HG03039 (cell line): ENCODE data around the gene TBL1X.

ENCODE experiments used
- ATAC-seq: cut with Tn5 transposase; IDR thresholded peaks from one replicate; pipeline ENCODE4 v1.9.1; 2021; ENCODE audit warnings: mild to moderate bottlenecking, moderate library complexity; ENCODE audit not compliant: unreplicated experiment

The TBL1X gene

DNA sequence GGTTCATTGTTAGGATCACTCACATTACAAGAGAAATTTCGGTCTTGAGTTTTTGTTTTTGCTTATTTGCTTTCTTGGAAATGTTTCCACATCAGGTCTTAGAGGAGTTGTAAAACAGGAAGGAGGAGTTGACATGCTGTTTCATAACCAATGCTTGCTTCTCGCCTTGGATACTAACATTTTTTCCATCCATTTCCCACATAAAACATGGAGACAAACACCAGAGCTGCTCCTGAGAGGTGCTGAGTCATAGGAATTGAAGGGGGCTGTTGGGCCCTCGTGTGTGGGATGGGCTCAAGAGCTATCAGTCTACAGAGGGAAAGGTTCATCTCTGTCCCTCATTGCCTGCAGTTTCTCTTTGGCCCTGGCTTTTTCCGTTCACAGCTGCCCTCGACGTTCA lies 29.9 kb downstream of the TBL1X start:
- ATAC-seq, result no peak

DNA sequence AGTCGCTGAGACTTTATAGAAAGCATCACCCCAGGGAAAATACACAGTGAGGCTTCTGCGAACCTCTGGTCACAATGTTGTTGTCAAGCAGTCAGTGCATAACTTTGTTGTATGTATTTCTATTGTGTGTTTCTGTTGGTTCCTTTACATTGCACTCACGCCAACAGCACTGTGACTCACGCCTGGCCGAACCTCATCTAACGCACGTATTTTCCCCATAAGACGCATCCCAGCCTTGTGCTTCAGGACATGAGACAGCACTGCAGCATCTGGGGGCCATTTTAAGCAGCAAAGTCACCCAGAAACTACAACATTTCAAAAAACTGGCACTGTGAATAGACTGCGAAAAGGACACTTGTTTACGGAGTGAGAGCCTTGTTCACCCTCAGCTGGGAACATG lies 30.6 kb downstream of the TBL1X start:
- ATAC-seq, result no peak

DNA sequence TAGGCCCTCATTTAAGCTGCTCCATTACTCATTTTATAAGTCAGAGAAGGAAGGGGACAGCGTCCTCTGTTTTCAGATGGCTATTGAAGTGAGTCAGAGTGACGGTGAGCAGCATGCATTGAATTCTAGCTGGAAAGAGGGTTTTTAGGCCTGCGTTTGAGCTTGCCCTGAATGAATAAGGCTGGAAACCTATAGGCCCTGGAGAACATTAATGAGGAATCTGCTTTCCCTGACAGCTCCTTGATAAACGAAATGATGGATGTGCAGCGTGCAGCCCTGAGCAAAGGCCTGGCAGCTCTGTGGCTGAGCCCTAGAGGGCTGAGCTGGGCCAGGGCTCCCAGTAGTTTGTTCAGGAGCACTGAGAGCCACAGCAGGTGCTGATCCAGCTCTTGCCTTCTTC lies 33.4 kb downstream of the TBL1X start:
- ATAC-seq, result no peak

DNA sequence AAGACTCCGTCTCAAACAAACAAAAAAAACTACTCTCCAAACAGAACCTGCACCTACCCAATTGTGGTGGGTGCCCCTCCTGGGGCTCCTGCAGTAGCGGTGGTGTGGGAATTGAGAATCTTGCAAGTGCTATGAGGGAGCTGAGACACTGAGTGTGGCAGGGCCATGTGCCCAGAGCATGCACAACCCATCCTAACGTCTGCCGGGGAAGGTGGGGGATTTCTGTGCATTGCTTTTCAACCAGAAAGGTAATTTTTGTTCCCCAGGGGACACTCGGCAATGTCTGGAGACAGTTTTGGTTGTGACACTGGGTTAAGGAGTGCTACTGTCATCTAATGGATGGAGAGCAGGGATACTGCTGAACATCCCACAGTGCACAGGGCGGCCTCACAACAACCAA lies 35.7 kb downstream of the TBL1X start:
- ATAC-seq, result no peak

DNA sequence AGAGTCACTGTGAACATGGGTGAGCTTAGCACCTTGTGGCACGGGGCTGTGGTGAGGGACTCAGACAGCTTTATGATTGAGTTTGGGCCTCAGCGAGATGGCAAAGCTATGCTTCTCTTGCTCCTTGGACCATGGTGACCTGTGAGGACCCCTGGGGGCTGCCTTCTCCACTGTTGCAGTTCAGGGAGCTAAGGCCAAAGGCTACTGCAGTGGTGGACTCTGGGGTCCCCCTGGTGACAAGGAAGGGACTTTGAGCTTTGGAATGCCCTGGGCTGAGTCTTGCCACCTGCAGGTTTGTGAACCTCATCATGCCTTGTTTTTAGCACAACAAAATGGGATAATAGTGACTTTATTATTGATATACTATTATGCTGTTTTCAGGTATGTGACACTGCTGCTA lies 36.5 kb downstream of the TBL1X start:
- no peak for ATAC-seq

DNA sequence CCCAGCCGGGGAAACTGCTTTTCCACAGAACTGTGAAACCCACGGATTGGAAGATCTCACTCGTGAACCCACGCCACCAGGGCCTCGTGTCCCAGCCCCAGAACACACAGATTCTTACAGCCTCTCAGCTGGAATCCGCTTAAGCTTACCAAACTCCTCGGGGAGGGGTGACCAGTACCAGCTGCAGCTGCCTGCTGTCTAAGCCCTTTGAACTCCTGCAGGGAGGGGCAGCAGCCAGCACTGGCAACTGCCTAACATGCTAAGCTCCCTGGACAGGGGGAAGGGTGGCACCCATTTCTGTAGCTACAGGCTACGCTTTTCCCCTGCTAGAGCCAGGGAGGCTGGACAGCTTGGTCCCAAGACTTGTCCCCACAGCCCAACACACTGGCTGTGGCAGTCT lies 38.4 kb downstream of the TBL1X start:
- ATAC-seq, result no peak

DNA sequence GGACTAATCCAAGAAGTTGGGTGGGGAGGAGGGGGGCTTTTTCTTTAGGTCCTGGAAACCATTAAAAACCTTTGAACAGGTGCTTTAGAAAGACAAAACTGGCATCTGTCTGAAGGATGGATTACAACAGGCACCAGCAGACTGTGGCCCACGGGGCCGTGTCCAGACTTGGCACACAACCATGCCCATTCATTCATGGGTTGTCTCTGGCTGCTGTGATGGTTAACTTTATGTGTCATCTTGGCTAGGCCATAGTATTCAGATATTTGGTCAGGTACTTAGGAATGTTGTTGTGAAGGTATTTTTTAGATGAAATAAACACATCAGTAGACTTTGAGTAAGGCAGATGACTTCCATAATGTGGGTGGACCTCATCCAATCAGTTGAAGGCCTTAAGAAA lies 45.5 kb downstream of the TBL1X start:
- no peak for ATAC-seq

DNA sequence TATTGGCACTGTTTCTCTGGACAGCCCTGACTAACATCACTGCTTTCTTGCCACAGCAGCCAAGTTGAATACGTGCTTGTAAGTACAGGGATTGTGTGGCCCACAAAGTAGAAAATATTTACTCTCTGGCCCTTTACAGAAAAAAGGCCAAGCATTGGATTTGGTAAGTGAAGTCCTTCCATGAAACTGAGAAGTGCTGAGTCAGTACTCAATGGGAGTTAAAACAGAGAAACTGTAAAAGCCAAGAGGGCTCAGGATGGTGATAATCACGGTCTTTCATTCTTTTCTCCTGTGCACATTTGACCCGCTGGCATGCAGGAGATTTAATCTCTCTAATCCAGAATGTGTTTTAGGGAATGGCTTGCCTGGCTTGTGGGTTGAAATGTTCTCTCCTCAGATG lies 46.1 kb downstream of the TBL1X start:
- no peak for ATAC-seq

DNA sequence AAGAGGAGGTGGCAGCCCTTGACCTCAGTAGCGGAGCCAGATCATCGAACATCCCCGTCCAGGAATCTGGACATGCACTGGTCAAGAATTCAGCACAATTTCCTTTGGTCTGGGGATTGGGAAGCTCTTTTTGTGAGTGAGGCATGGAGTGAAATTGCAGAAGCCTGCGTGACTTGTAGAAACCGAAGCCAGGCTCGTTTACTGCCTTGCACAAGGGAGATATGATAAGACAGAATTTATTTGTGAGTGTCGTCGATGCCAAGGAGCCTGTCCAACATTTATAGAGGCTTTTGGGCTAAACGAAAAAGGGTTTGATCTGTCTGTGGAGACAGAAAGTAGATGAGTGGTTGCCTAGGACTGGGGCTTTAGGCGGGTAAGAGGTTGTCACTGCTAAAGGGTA lies 50.6 kb downstream of the TBL1X start:
- ATAC-seq, result no peak

DNA sequence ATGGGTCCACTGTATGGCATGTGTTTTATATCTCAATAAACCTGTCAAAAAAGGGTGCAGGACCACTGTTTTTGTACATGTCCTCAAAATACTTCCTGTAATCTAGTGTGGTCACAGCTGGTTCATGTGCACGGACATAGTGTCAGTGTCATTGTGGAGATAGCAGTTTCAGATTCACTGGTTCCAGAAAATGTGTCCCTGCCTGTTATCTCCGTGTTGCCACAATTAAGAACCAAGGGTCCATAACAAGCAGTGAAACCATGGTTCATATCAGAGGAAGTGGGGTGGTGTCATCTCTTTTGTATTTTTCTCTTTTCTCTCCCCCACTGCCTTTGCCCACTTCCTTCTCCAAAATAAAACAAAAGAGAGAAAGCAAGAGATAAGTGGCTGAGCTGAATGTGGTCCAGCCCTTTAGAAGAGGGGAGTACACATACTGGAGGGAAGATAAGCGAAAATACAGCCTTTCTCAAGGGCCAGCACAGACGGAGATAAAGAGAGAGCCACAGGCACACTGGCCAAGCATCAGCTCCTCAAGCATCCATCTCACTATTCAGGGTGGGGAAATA lies 51.2 kb downstream of the TBL1X start:
- no peak for ATAC-seq

DNA sequence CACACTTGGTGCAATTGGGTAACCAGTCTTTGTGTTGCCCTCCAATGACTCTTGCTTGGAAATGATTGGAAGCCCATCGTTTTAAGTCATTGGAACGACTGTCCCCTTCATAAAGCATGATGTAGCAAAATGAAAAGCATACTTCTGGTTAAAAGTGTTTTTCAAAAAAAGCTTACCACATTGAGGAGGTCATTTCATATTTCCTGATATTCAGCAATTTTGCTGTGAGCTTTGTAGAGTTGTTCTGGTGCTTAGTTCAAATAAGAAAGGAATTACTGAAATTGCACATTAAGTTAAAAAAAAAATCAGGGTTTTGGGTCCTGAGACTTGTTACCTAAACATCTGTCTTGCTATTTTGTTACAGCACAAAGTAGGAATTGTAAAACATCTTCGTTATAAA lies 51.8 kb downstream of the TBL1X start:
- ATAC-seq, result no peak

DNA sequence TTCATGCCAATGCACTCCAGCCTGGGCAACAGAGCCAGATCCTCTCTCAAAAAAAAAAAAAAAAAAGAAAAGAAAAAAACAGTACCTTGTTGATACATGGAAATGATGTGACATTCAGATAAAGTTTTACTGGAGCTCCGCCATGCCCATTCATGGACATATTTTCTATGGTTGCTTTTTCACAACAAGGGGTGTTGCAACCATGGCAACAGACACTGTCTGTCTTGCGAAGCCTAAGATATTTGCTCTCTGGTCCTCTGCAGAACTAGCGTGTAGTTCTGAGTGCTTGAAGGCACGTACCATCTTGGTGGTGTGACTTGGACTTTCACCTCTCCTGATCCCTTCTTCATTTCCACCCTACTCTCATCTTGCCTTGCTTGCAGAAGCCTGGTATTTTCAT lies 53.2 kb downstream of the TBL1X start:
- ATAC-seq, result no peak

DNA sequence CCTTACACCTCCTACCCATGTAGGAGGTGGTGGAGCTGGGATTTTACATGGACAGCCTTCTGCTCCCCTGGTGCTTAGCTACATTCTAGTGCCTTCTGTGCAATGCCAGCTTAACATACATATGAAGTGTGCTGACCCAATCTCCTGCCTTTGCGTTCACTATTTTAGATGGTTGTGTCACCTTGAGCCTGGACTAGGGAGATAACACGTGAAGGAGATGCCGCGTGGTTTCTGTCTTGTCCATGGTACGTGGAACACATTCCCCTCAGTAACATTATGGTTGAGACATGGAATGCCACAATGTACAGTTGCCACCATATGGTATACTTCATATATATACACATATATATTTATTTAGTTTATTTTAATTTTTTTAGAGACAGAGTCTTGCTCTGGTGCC lies 54.0 kb downstream of the TBL1X start:
- ATAC-seq, result no peak

DNA sequence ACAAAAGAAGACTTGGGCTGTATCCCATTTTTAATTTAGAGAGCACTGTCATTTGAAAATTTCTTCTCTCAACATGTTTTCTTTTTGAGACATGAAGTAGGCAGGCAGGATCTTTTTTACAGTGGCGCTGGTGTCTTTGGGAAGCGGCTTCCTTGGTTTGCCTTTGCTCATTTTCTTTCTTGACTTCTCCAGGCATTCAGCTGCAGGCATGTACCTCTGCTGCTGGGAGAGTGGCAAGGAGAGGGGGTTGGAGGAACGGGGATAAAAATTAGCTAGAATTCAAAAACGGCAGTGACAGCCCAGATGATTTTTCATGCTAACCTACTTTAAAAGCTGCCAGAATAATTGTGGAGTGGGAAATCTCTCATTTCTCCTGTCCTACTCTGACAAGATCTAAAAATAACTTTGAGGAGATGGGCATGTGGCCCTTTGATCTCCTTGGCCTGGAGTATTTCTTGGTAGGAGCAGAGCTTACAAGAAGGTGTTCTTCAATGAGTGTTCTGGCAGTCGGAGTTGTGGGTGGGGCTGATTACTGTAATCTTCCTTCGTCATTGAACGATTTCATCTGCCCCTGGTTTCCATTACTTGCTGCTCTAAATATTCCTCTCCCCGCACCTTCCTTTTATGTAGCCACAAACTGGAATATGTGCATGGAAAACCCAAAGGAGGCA lies 54.8 kb downstream of the TBL1X start:
- no peak for ATAC-seq

DNA sequence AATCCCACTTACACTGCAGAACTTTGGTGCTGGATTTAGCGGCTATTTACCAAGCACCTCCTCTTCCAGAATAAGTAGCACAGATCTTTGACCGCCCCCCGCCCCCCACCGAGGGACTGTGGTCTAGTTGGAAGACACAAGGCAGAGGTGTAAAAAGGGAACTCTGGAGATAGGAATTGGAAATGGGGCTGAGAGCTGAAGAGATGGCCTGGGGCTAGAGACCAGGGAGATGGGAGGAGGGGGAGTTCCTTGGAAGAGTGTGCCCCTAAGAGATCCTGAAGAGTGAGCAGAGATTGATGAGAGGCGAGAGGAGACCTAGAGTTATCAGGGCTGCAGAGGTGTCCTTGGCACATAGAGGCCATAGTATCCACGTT lies 55.3 kb downstream of the TBL1X start:
- no peak for ATAC-seq

DNA sequence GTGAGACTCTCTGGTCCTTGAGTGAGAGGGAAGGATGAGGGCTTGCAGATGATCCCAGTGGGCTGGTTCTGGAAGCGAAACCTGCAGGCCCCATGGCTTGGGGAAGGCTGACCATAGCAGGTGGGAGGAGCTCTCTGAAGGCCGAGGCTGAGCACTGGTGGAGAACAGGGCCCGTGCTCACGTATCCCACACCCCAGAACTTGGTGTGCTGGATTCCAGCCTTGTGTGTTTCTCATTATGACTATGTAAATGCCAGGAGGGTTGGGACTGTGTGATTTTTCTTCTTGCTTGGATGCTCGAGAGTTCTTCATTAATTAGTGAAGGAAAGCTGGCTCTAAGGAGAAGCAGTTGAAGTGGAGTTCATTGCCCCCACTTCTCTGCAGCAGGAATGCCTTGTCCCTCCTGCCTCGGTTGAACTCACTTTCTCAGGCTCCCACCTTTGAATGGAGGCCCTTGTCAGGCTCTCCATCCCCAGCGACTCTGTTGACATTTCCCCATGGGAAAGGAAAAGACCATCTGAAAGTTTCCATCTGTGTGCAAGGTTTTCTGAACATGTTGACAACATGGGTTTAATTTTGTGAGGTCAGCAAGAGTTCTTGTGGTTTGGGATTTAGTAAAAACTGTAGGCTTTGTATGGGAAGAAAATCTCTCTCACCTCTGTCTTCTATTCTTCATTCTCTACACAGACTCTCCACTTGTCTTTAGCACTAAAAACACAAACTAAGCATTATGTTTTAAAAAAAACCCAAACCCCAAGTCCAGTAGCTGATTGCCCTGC lies 57.7 kb downstream of the TBL1X start:
- ATAC-seq, result no peak

DNA sequence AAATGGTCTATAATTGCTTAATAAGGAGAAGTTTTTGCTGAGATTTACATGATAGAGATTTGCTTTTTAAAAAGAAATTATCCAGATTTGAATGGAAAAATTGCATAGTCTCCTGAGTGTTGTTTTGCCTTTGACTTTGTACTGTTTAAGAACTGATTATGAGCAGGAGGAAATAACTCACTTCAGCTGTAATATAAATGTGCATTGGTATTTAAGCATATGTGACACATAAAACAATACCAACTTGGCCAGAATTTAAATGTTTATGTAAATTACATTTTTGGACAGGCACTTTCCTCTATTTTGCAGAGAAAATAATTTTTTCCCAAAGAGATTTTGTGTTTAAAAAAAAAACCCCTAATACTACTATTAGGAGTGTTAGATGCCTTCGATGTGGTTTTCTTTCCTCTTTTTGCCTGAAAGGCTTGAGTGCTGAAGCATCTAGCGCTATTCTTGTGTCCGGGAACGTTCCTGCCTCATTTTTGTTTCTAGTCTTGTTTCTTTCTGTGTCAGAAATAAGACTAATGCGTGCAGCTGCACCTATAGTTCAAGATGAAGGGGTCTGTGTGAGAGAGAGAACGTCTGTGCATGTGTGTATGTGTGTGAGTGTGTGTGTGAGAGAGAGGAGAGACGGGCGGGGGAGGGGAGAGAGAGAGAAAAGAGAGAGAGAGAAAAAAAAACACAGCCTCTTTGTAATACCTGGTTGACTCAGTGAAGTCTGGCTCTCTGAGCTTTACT lies 60.8 kb downstream of the TBL1X start:
- ATAC-seq, result no peak

DNA sequence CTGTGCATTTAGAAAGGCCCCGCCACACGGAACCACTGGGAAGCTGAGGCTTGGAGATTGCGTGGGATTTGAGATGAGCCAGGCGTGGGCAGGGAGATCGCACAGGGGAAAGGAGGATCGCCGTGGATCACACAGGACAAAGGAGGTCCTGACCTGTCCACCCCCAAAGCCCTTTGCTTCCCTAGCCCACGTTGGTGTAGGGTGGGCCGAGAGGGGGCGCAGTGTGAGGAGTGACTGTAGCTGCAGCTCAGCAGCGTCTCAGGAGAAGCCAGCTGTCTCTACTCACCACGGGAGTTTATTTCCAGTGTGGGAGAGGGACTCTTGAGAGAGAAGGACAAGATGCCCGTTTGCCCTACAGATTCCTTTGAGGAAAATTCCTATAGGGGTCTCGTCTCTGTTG lies 62.1 kb downstream of the TBL1X start:
- ATAC-seq, result no peak

DNA sequence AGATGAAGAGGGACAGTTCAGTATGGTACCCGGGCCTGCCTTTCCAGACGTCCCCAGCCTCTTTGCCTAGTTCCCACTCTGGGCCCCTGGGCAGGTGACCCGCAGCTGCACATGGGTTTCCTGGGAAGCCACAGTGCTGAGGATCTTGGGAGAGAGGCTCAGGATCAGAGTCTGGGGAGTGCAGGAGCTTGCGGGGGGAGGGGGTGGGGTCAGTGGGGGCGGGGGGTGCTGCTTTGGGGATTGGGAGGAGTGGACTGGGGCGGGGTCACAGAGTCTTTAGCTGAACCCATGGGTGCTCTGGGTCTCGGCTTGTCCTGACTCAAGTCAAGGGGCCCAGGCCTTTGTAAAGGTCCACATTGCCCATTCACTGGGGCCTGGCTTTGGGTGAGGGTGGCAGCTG lies 63.6 kb downstream of the TBL1X start:
- no peak for ATAC-seq

DNA sequence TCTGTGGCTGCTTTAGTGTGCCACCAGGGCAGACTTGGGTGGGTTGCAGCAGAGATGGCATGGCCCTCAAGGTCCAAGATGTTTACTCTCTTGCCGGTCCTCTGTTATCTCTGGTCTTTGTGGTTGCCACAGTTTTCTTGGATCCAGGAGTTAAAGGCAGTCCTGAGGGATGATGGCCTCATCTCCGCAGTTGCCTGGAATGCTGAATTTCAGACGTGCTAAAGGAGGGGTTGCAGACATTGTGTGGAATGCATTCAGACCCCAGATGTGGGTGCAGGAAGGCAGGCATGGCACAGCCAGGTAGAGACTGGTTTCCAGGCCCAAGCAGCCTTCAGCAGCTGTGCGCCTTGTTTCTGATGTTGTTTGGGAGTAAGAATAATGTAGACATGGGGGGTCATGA lies 64.4 kb downstream of the TBL1X start:
- ATAC-seq, result no peak

DNA sequence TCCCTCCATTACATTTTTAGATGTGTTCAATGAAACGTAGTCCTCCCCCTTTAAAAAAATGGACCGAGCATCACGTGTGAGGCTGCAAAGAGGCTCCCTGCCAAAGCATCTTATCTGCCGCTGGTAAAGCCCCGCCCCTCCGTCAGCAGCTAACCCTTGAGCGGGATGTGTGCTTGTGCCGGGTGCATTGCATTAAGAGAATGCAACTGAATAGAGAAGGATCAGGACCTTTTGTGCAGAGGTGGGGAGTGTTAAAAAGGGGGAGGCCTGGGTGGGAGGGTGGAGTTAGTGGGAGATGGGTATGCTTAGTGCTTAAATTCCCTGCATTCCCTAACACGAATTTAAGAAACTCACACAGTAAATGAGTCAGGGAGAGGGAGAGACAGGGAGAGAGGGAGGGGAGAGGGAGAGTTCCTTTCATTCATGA lies 66.0 kb downstream of the TBL1X start:
- peak; percentile 71 for ATAC-seq

DNA sequence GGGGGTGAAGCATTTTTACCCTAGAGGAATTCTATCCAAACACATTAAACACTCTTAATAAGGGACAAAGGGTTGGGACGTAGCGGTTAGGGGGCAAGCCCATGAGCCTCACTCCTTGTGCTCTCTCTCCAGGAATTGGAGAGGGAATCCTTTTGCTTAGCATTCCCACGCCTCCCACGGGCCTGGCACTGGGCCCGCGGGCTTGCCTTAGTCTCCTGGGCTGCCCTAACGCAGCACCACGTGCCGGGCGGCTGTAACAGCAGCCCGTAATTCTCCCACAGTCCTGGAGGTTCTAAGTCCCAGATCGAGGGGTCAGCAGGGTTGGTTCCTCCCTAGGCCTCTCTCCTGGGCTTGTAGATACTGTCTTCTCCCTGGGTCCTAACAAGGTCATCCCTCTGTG lies 67.5 kb downstream of the TBL1X start:
- ATAC-seq, result no peak
